Calu3 (cell line): ENCODE measurements around the gene CHRNG. TPM values are rescaled to one million over a fixed set of nuclear protein-coding genes. Genes with fewer than 3 reads are reported as not detected.
"Not testable (repeated sequence)": the region's sequence is repeated elsewhere in the genome, so short reads cannot be mapped to it uniquely, and the experiment has no call there.

ENCODE experiments used
- BruUV-seq: library from RNA; stranded (reverse); fragments of 400-500 nt; replicated peaks from 2 replicates; lab custom pipeline; 2021; lab: Mats Ljungman, UMichigan
- CTCF ChIA-PET: fragments of 300-600 bp; sonication (Branson Sonifier 250); formaldehyde crosslinking; loops from one replicate; lab custom pipeline; 2022; ENCODE audit warnings: antibody characterized with exemption; lab: Charles Lee
- DNase-seq: peaks from one replicate; pipeline ENCODE4 v3.0.0; 2022
- H3K27ac Mint-ChIP-seq: one replicate; pipeline ENCODE4 v1.8.0; 2022; ENCODE audit warnings: mixed read lengths; ENCODE audit not compliant: unreplicated experiment
- H3K27me3 Mint-ChIP-seq: one replicate; pipeline ENCODE4 v1.8.0; 2022; ENCODE audit warnings: mixed read lengths; ENCODE audit not compliant: unreplicated experiment
- H3K36me3 Mint-ChIP-seq: one replicate; pipeline ENCODE4 v1.8.0; 2022; ENCODE audit warnings: mild to moderate bottlenecking, moderate library complexity, mixed read lengths; ENCODE audit not compliant: insufficient read depth, unreplicated experiment
- H3K4me1 Mint-ChIP-seq: one replicate; pipeline ENCODE4 v1.8.0; 2022; ENCODE audit warnings: mild to moderate bottlenecking, low read depth, mixed read lengths; ENCODE audit not compliant: unreplicated experiment
- H3K4me3 Mint-ChIP-seq: one replicate; pipeline ENCODE4 v1.8.0; 2022; ENCODE audit warnings: mild to moderate bottlenecking, low read depth, moderate library complexity, mixed read lengths; ENCODE audit not compliant: unreplicated experiment
- H3K9me3 Mint-ChIP-seq: one replicate; pipeline ENCODE4 v1.8.0; 2022; ENCODE audit warnings: low read depth, mixed read lengths; ENCODE audit not compliant: unreplicated experiment
- CTCF ChIP-seq: fragments of 200-600 bp; IDR thresholded peaks from one replicate; pipeline ENCODE4 v1.8.0; 2022; ENCODE audit warnings: antibody characterized with exemption; ENCODE audit not compliant: unreplicated experiment
- intact Hi-C: fragments of 100-400 bp; cut with micrococcal nuclease; formaldehyde crosslinking; loops from one replicate; pipeline ENCODE4 v1.10.0; 2022; ENCODE audit not compliant: unreplicated experiment
- total RNA-seq: library from RNA; stranded (reverse); gene quantifications from 2 replicates; pipeline ENCODE4 v1.2.3, GENCODE V29; 2022

The CHRNG gene
- total RNA-seq, 1 experiment from 2014 or later = not detected

GRCh38 chr2:232529806-232530547 lies 9.5 kb upstream of the CHRNG start:
- intact Hi-C loops = no loop called here
- Mint-ChIP-seq H3K4me3 (no peak overlapping the region), H3K27me3 (peaks cover 74% of the 10 kb centered on the region), H3K4me1 (no peaks in the 10 kb centered on the region), H3K27ac (no peak overlapping the region), H3K9me3 (no peaks in the 10 kb centered on the region), H3K36me3 (no peaks in the 10 kb centered on the region)
- no peak for DNase-seq
- no peak for TF ChIP-seq CTCF
- CTCF ChIA-PET = interaction anchor here (0.6 kb wide), 1 partner anchor 16 kb away, joined by 5 read pairs; no protein-coding TSS in a partner anchor
- BruUV-seq = no TSS peak

DNA sequence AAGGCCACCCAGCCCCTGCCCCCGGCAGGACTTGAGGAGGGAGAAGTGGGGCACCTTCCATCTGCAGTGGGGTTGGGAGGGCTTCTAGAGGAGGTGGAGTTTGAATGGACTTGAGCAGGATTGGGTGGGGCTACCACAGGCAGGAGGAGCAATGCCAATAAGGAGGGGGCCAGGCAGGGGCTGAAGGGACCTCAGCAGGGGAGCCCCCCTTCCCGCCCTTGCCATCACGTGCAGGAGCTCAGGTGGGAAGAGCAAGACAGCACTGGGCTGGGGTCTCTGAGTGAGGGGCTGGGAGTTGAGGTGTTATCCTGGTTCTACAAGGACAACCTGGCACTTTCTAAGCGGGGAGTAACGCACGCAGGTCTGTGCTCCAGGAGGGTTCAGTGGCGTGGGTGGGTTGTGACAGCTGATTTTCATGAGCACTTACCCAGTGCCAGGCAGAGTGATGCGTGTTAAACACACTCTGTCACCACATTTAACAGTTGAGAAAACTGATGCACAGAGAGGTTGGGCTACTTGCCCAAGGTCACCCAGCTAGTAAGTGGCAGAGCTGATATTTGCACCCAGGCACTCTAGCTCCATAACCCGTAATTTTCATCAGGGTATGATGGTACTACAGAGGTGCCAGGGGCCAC lies 8.7 kb upstream of the CHRNG start:
- CTCF ChIA-PET = interaction anchor here (0.6 kb wide), 1 partner anchor 15 kb away, joined by 5 read pairs; no protein-coding TSS in a partner anchor
- intact Hi-C loops = no loop called here
- H3K27ac Mint-ChIP-seq = no peak overlapping the region
- no peaks in the 10 kb centered on the region for H3K36me3 Mint-ChIP-seq
- no peak for TF ChIP-seq CTCF
- no peak for DNase-seq
- BruUV-seq = no TSS peak
- H3K4me3 Mint-ChIP-seq = no peak overlapping the region
- peaks cover 79% of the 10 kb centered on the region for H3K27me3 Mint-ChIP-seq
- no peaks in the 10 kb centered on the region for H3K4me1 Mint-ChIP-seq
- H3K9me3 Mint-ChIP-seq = no peaks in the 10 kb centered on the region

GRCh38 chr2:232532419-232532818 lies 7.1 kb upstream of the CHRNG start:
- Mint-ChIP-seq H3K36me3 (no peaks in the 10 kb centered on the region), H3K27ac (no peak overlapping the region), H3K4me1 (no peaks in the 10 kb centered on the region), H3K9me3 (no peaks in the 10 kb centered on the region), H3K27me3 (peaks cover 79% of the 10 kb centered on the region), H3K4me3 (no peak overlapping the region)
- CTCF ChIA-PET = interaction anchor here (0.5 kb wide), 1 partner anchor 129 kb away, joined by 3 read pairs; no protein-coding TSS in a partner anchor
- DNase-seq = no peak
- no TSS peak for BruUV-seq
- intact Hi-C loops = no loop called here
- no peak for TF ChIP-seq CTCF

- H3K27ac Mint-ChIP-seq, H3K4me3 Mint-ChIP-seq, H3K4me1 Mint-ChIP-seq, H3K9me3 Mint-ChIP-seq, H3K36me3 Mint-ChIP-seq, DNase-seq, intact Hi-C loops, BruUV-seq: not testable (repeated sequence)
- CTCF ChIA-PET = interaction anchor here (0.5 kb wide), 1 partner anchor 129 kb away, joined by 3 read pairs; no protein-coding TSS in a partner anchor
- H3K27me3 Mint-ChIP-seq = peaks cover 79% of the 10 kb centered on the region
These were observed 6.7 kb upstream of the CHRNG start for GRCh38 chr2:232532821-232533220.
